ENCODE data around the gene FBLN5.

The FBLN5 gene

DNA sequence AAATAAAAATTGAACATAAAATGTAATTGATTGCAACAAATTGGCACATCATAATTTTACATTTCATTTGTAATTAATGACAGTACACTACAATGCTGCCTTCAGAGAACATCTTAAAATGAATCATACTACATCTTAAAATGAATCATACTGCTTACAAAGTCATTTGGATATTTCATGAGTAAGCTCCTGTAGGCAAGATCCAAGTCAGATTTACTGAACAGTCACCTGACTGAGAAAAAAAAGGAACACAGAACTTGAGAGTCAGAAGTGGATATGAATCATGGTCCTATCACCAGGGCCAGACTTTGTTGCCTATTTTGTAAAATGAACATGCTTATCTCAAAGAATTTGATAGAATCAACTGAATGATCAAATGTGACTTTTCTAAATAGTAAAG lies 32.7 kb upstream of the FBLN5 start:
- ChIA-PET POLR2A (no interaction called here), CTCF (no interaction called here)
- TF ChIP-seq, protein P1, sequence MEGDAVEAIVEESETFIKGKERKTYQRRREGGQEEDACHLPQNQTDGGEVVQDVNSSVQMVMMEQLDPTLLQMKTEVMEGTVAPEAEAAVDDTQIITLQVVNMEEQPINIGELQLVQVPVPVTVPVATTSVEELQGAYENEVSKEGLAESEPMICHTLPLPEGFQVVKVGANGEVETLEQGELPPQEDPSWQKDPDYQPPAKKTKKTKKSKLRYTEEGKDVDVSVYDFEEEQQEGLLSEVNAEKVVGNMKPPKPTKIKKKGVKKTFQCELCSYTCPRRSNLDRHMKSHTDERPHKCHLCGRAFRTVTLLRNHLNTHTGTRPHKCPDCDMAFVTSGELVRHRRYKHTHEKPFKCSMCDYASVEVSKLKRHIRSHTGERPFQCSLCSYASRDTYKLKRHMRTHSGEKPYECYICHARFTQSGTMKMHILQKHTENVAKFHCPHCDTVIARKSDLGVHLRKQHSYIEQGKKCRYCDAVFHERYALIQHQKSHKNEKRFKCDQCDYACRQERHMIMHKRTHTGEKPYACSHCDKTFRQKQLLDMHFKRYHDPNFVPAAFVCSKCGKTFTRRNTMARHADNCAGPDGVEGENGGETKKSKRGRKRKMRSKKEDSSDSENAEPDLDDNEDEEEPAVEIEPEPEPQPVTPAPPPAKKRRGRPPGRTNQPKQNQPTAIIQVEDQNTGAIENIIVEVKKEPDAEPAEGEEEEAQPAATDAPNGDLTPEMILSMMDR (IDR thresholded peaks at IDR 0.05; ENCODE audit: control extremely low read depth, extremely low read depth, low read depth, missing control alignments), result no peak
- peak; percentile 43 for DNase-seq (ENCODE audit: extremely low spot score)

DNA sequence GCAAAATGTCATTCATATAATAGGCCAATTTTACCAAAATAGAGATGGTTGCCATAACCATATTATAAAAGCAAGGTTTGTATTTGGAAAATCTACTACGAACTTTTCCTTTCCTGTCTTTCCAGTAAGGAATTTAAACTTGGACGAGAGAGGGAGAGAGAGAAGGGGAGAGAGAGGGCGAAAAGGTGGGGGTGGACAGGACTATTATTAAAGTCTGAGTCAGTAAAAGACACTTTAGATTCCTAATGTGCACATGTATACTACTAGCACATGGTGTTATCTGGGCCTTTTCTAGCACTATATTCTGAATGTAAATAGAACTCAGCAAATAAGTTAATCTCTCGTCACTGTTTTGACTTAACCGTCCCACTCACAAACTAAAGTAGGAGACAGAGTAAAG lies 30.4 kb upstream of the FBLN5 start:
- TF ChIP-seq, protein P1 (IDR thresholded peaks at IDR 0.05; ENCODE audit: control extremely low read depth, extremely low read depth, low read depth, missing control alignments), result no peak
- POLR2A ChIA-PET, result no interaction called here
- DNase-seq (ENCODE audit: extremely low spot score), result no peak
- CTCF ChIA-PET, result interaction anchor here (1.8 kb wide), 1 partner anchor 19 kb away, joined by 6 read pairs; no protein-coding TSS in a partner anchor

DNA sequence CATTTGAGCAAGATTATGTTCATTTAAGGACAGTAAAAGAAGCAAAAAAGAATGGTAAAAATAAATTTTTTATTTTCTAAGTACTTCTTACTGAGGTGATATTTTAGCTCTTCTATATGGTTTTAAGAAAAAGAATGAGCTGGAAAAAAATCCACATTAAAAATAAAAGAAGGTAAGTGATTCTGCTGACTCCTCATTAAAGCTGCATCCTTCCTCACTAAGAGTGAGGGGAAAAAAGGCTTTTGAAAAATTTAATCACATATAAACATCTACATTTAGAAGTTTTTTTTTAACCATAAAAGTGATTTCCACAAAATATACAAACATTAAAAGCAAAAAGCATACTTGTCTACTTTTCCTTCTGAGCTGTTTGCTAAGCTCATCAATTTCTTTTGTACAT lies 28.3 kb upstream of the FBLN5 start:
- ChIA-PET POLR2A (no interaction called here), CTCF (interaction anchor here (1.4 to 2.0 kb wide), 2 partner anchors 10 to 40 kb away, joined by 4 to 6 read pairs; no protein-coding TSS in a partner anchor)
- DNase-seq (ENCODE audit: extremely low spot score), result no peak
- TF ChIP-seq, protein P1 (IDR thresholded peaks at IDR 0.05; ENCODE audit: control extremely low read depth, extremely low read depth, low read depth, missing control alignments), result no peak

DNA sequence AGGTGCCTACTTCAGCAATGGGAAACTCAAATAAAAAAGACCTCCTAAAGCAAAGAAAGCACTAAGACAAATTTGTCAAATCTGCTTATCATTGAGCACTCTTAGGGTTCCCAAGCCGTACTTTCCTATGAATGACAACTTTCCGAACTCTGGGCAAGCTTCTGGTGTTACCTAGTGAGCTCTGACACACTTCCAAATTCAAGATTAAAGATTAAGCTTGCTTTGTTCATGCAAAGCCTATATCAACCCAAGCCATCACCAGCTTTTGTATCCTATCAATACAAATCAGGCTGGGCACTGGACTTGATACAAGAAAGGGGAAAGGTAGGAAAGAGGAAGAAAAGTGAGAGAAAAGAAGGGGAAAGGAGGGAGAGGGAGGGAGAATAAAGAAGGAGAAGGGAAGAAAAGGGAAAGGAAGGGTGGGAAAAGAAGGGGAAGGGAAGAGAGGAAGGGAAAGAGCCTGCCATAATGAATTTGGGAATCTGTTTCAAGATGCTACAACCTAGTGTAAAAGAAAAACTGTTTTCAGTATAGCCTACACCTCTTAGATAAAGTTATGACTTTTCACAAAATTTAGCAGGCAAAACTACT lies 23.8 kb upstream of the FBLN5 start:
- POLR2A ChIA-PET, result no interaction called here
- CTCF ChIA-PET, result no interaction called here
- DNase-seq (ENCODE audit: extremely low spot score), result no peak
- TF ChIP-seq, protein P1 (IDR thresholded peaks at IDR 0.05; ENCODE audit: control extremely low read depth, extremely low read depth, low read depth, missing control alignments), result no peak

DNA sequence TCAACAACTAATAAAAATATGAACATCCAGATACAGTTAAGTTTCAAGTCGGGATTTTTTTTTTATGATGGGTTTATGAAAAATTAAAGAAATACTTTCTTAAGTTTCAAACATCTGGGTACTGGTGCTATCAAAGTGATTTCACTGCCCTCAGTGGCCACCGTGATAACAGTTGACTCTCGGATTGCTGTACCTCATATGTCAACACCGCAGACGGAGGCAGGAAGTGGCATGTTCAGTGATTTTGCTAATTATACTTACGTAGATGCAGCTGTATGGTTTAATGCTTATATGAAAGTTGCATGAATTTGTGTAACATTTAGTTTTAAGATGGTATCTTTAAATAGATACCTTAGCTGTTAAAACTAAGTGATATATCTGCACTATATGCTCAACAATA lies 20.8 kb upstream of the FBLN5 start:
- ChIA-PET POLR2A (no interaction called here), CTCF (no interaction called here)
- TF ChIP-seq, protein P1 (IDR thresholded peaks at IDR 0.05; ENCODE audit: control extremely low read depth, extremely low read depth, low read depth, missing control alignments), result no peak
- DNase-seq (ENCODE audit: extremely low spot score), result no peak

DNA sequence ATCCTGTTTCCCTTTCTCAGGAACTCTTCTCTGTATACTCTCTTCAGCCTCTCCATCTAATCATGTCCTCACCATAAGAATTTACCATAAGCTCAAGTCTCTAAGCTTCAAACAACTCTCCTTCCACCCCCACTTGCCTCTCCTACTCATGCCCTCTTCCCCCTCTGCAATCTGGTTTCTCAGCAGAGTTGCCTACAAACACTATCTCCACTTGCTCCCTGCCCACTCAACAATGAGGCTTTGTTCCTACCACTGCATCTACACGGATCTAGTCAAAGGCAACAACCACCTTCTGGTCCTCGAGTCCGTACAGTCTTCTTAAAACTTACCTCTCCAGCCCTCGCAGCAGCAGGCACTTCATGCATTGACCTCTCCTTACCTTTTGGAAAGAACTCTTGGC lies 17.2 kb upstream of the FBLN5 start:
- TF ChIP-seq, protein P1 (IDR thresholded peaks at IDR 0.05; ENCODE audit: control extremely low read depth, extremely low read depth, low read depth, missing control alignments), result no peak
- no peak for DNase-seq (ENCODE audit: extremely low spot score)
- ChIA-PET POLR2A (no interaction called here), CTCF (no interaction called here)

DNA sequence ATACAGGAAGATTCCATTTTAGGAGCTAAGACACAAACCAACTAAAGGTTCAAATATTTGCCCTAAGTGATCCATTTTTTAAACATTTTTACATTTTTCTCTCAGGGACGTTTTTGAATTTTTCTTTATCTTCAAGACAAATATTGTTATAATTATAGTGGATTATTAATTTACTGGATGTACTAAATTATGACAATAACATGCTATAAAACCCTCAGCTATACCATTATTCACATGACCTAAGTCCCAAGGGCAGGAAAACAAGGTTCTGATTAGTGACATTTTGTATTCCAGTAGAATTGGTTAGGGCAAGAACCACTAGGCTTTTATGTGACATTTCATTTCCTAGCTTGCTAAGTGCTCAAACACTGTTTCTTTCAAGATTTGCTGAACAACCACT lies 16.5 kb upstream of the FBLN5 start:
- POLR2A ChIA-PET, result no interaction called here
- no peak for DNase-seq (ENCODE audit: extremely low spot score)
- CTCF ChIA-PET, result no interaction called here

More for the DNA sequence above, 16.5 kb upstream of the FBLN5 start:
- TF ChIP-seq, protein P1 (IDR thresholded peaks at IDR 0.05; ENCODE audit: control extremely low read depth, extremely low read depth, low read depth, missing control alignments), result no peak

Measured in GM10248 (cell line).